IPS-18c (cell line): ENCODE data around the gene SCCPDH.
"Not testable (repeated sequence)": the region's sequence is repeated elsewhere in the genome, so short reads cannot be mapped to it uniquely, and the experiment has no call there.

Experiments used
- H3K4me3 ChIP-seq: 2 replicates; pipeline ENCODE4 v1.7.0; 2013; ENCODE audit warnings: low read depth, mild to moderate bottlenecking, low read length, moderate library complexity; ENCODE audit not compliant: insufficient read depth
- H3K9me3 ChIP-seq: one replicate; pipeline ENCODE4 v1.6.1; 2013; ENCODE audit warnings: mild to moderate bottlenecking, low read length, moderate library complexity; ENCODE audit not compliant: control insufficient read depth, insufficient read depth

The SCCPDH gene

DNA sequence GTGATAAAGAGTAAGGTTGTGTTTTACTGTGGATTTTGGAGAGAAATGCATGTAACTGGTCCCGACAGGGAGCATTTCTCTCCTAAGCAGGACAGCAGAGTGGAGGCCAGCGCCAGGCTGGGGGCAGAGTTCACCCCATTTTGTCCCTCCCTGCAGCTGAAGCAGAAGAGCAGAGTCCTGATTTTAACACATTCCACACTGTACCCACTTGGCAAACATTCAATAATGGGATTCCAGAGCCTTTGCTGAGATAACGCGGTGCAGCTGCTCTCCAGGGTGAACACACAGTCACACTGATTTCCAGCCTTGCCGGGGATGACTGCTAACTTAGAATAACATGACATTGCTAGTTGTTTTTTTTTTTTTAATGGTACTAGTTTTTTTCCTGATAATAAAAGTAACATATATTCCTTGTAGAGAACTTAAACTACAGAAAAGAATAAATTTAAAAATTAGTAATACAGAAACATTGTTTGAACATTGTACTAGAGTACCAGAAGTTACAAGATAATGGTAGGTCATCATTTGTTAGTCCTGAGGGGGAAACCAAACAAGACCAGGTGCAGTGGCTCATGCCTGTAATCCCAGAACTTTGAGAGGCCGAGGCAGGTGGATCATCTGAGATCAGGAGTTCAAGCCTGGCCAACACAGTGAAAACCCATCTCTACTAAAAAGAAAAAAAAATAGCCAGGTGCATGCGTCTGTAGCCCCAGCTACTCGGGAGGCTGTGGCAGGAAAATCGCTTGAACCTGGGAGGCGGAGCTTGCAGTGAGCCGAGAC, 77.2 kb downstream of the SCCPDH start:
- no peak overlapping the region for H3K4me3 ChIP-seq
- no peaks in the 10 kb centered on the region for H3K9me3 ChIP-seq

DNA sequence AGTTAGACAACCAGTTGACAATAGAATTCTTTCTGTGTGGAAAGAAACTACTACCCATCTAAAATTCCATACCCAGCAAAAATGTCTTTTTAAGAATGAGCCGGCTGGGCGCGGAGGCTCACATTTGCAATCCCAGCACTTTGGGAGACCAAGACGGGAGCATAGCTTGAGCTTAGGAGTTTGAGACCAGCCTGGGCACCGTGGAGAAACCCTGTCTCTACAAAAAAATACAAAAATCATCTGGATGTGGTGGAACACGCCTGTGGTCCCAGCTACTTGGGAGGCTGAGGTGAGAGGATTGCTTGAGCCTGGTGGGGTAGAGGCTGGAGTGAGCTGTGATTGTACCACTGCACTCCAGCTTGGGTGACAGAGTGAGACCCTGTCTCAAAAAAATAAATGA, 79.2 kb downstream of the SCCPDH start:
- no peak overlapping the region for H3K4me3 ChIP-seq
- H3K9me3 ChIP-seq: no peaks in the 10 kb centered on the region

GRCh38 chr1:246803883-246804282, 79.7 kb downstream of the SCCPDH start:
- Histone ChIP-seq H3K4me3 (no peak overlapping the region), H3K9me3 (no peaks in the 10 kb centered on the region)

DNA sequence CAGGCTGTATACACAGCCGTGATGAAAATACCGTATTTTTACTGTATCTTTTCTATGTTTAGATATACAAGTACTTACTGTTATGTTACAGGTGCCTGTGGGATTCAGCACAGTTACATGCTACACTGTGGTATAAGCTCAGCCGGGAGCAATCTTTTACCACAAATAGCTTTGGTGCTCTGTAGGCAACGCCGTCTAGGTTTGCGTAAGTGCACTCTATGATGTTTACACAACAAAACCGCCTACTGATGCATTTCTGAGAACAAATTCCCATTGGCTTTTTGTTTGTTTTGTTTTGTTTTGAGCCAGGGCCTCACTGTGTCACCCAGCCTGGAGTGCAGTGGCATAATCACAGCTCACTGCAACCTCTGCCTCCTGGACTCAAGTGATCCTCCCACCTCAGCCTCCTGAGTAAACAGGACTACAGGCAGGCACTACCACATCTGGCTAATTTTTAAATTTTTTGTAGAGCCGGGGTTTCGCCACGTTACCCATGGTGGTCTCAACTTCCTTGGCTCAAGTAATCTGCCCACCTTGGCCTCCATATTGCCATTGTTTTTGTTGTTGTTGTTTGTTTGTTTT, 81.0 kb downstream of the SCCPDH start:
- H3K4me3 ChIP-seq: no peak overlapping the region
- no peaks in the 10 kb centered on the region for H3K9me3 ChIP-seq

DNA sequence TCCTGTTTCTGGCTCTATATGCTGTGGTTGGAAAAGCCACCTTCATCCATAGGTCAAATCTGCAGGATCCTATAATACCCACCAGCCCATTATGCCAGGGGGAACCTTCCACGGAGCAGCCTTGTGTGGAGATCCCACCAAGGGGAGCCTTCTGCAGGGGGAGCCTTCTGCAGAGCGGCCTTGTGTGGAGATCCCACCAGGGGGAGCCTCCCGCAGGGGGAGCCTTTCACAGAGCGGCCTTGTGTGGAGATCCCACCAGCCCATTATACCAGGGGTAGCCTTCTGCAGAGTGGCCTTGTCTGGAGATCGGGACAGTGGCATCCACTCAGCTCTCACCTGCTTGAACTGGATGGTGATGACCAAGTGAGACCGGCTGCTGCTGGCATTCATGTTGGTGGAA, 85.3 kb downstream of the SCCPDH start:
- Histone ChIP-seq H3K4me3 (no peak overlapping the region), H3K9me3 (no peaks in the 10 kb centered on the region)

DNA sequence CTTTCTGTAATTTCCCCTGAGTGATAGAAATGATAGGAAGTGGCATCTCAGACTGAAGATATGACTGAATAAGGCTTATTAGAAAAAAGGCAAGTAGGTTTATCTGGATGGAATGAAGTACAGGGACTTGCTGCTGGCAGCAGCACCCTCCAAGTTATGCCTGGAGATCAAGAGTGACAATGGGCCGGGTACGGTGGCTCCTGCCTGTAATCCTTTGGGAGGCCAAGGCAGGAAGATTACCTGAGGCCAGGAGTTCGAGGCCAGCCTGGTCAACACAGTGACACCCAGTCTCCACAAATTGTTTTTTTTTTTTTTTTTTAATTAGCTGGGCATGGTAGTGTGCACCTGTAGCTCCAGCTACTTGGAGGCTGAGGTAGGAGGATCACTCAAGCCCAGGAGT, 87.8 kb downstream of the SCCPDH start:
- Histone ChIP-seq H3K9me3 (no peaks in the 10 kb centered on the region), H3K4me3 (no peak overlapping the region)

DNA sequence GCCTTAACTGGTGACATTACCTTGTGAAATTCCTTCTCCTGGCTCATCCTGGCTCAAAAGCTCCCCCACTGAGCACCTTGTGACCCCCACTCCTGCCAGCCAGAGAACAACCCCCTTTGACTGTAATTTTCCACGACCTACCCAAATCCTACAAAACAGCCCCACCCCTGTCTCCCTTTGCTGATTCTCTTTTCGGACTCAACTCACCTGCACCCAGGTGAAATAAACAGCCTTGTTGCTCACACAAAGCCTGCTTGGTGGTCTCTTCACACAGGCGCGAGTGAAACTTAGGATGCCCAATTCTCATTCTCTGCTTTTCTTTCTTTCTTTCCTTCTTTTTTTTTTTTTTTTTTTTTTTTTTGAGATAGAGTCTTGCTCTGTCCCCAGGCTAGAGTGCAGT, 89.1 kb downstream of the SCCPDH start:
- H3K9me3 ChIP-seq: not testable (repeated sequence)

DNA sequence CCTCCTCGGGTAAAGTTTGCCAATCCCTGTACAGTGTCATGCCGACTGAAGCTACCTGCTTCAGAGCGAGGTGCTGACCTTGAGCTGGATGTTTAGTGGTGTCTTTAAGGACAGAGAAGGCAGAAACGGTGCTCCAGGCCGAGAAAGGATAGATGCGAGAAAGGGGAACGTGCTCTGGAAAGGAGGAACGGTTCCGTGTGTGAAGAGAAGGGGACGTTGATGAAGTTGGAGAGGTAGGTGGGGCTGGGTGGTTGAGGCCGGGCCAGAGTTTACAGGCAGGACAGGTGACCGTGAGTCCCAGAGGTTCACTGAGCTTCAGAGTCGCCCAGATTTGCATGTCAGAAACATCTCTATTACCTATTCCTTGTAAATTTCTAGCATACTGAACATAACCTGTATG, 90.7 kb downstream of the SCCPDH start:
- H3K9me3 ChIP-seq: no peaks in the 10 kb centered on the region
- no peak overlapping the region for H3K4me3 ChIP-seq

More for the DNA sequence above, 89.1 kb downstream of the SCCPDH start:
- H3K4me3 ChIP-seq: not testable (repeated sequence)

GRCh38 chr1:246815693-246816270, 91.6 kb downstream of the SCCPDH start:
- Histone ChIP-seq H3K9me3 (no peaks in the 10 kb centered on the region), H3K4me3 (no peak overlapping the region)
